Forelimb muscle (tissue), 1 donor: Measurements from ENCODE around the gene TNK2. TPM values are rescaled to one million over a fixed set of nuclear protein-coding genes. Genes with fewer than 3 reads are reported as not detected.
A peak's percentile ranks its signal among the peaks of the same experiment; 100 is the strongest.
"Not testable (repeated sequence)": the region's sequence is repeated elsewhere in the genome, so short reads cannot be mapped to it uniquely, and the experiment has no call there.

Experiments used
- DNase-seq: peaks from one replicate; pipeline ENCODE4 v3.0.0-alpha.2; 2013; ENCODE audit warnings: low read depth
- polyA plus RNA-seq: library from polyadenylated mRNA; unstranded; fragments of 120-200 nt; gene quantifications from one replicate; pipeline ENCODE4 v1.2.1, GENCODE V29; 2013; ENCODE audit not compliant: insufficient read length

TNK2 gene
- polyA plus RNA-seq, 1 donor: 139 TPM

DNA sequence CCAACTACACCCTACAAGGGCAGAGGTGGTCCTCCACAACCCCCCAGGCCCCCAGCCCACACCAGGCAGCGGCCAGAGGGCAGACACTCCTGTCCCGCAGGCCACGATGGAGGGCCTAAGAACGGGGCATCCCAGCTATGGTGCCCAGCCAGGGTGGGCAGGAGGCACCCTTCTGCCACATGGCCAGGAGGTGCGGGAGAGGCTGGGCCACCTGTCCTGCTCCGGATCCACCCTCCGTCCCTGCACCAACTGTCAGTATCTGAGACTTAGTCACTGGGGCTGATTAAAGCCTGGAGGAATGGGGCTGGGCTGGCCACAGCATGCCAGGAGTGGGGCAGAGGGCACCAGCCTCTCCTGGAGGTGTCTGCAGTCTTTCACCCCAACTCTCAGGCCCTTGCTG is 37.9 kb downstream of the TNK2 start:
- no peak for DNase-seq

DNA sequence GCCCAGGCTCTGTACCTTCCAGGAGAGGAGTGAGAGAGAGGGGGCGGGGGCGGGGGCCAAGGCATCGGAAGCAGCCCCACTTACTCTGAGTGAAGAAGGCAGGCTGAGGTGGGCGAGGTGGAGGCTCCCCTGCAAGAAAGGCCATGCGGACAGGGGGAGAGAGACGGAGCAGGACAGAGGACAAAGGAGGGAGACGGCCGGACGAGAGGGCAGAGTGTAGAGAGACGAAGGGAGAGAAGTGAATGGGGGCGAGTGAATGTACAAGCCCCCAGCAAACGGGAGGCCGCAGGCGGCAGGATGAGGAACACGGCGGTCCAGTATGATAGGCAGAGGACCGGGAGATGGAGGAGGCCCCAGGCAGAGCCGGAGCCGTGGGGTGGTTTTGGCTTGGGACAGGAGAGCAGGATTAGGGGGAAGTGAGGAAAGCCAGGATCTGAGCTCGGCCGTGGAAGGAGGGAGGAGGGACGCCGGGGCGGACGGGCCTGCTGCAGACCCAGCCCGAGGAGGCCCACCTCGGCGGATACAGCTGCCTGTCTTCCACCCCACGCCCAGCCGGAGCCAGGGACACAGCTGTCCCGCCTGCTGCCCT is 38.8 kb downstream of the TNK2 start:
- no peak for DNase-seq

DNA sequence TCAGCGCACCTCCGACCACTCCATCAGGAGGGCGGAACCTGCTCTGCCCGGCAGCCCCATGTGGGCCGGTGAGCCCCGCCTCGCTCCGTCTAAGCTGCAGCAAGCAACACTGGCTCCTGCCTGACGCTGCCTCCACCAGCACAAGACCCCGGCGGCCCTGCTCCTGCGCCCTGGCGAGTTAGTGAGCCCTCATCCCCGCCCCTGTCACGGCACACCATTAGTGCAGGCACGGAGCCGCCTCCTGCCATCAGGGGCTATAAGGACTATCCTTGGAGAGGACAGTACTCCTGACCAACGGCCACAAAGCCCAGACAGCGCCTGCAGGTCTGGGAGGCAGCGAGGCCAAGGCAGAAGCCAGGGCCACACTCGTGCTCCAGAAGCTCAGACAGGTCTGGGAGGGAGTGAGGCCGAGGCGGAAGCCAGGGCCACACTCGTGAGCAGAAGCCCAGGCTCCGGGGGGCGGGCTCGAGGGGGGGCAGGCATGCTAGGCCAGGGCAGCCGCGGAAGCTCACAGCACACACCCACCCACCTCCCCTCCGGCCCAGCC is 39.4 kb downstream of the TNK2 start:
- no peak for DNase-seq

DNA sequence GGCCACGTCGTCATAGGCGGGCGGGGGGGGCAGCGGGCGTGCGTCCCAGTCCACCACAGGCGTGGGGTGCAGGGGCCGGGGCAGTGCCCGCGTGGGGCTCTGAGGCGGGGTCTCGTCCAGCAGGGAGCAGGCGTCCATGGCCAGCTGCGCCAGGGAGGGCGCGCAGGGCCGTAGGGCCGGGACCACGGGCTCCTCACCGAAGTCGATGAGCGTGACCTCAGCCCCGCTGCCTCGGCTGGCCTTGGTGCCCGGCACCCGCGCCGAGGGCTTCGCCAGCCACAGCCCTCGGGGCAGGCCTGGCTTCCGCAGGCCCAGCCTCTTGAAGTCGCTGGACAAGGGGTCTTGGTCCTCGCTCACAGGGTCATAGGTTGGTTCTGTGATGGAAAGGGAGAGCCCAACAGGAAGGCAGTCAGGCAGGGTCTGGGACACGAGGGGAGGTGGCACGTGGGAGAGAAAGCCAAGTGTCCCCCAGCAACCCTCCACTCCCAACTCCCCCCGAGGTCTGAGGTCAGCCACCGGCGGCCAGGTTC is 40.0 kb downstream of the TNK2 start:
- DNase-seq: no peak

DNA sequence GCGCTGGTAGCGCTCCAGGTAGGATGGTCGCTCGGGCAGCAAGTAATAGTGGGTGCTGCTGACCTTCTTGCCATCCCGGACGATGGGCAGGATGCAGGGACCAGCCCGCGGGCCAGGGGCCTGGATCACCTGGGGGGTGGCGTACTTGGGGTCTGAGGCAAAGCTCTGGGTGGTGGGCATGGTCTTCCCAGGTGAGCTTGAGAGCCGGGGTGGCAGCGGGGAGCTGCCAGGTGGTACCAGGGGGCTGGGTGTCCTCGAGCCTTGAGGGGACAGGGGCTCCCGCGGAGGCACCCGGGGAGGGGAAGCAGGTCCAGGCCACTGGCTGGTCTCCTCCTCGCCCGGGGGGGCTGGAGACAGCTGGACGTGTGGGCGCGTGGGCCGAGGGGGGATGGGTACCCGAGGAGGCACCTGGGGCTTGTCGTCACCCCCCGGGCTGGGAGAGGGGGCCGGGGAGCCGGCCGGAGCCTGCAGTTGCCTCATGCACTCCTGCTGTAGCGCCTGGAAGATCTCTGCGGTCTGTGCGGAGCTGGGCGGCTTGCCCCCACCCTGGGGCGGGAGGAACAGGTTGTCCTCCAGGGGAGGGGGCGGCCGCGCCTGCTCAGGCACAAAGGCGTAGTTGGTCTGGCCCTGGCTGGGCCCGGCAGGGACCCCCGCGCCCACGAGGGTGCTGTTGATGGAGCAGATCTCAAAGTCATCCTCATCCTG is 40.6 kb downstream of the TNK2 start:
- no peak for DNase-seq

DNA sequence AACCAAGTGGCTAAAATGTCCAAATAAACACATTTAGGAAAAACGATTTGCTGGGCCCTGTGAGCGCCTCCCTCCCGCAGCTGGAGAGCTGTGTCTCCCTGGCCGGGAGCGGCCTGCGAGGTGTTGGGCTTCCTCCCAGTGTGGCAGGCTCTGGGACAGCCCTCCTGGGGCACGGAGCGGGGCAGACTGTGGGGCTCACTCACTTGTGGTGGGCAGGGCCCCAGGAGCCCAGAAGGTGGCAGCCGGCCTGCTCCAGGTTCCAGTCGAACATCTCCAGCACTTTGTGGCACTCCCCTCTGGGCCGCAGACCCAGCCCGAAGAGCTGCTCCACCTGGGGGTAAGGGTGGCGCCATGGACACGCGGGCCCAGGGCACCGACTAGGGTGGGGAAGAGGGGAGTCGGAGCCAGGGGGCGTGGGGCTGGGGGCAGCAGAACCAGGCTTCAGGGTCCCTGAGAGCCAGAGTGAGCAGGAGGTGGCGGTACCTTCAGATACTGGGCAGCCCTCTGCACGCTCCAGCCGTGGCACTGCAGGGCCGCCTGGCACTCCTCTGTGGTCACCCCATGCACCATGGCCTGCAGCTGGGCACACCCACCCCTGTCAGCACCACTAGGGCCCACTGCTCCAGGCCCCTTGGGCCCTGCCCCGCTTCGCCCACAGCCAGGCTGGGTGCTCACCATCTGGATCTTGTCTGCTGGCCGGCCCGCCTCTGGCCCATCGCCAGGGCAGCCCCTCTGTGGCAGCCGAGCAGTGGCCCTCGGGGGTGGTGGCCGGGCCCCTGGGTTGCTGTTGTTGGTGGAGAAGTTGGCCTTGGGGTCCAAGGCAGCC is 41.5 kb downstream of the TNK2 start:
- DNase-seq: no peak

DNA sequence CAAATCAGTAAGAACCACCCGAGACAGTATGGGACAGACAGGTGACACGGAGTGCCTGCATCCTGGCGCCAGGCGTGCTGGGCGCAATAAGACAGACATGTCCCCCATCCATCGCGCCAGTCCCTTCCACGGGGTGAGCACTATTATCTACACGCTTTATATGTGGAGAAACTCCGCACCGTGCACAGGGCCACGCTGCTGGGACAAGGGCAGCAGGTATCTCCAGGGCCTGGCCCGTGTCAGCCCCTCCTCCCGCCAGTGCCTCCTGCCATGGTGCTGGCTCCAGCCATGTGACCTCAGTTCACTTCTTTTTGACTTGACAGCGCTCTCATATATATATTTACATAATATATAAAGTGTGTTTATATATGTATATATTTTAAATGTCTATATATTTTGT is 42.6 kb downstream of the TNK2 start:
- no peak for DNase-seq

DNA sequence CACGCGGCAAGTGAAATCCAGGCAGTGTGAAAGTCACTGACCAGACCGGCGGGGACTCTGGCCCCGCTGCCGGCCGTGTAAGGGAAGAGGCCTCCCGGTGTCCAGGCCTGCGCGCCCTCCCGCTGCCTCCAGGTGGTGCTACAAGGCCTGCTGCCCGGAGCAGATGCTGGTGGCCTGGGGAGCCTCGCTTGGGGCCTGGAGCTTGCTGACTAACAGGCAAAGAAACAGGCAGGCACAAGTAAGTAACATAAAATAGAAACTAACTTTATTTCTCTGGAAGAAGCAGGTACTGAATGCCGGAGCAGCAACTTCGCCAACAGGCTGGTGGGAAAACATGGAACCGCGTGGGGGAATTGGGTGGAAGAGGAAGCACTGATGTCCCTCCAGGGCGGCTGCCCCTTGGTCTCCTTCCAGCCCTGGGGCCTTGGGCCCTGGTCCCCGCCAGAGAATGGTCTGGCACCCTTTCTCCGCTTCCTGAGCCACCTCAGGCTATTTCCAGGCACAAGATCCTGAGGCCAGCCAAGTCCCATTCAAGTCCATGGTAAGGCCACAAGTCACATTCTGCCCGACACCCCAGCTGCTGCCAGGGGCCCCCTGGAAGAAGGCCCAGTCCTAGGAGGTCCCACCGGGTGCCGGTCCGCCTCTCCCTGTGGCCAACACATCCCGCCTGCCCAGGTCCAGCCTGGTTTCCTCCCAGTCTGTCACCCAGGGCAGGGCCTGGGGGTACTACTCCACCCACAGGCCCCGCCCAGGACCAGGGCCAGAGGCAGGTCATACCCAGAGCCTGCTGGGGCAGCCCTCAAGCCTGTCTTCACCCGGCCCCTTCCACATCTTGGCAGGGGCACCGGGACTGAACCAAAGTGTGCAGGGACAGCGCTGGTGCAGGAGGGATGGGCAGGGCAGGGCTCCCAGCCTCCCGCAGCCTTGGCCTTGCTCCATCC is 45.0 kb downstream of the TNK2 start:
- DNase-seq: peak; percentile 43

DNA sequence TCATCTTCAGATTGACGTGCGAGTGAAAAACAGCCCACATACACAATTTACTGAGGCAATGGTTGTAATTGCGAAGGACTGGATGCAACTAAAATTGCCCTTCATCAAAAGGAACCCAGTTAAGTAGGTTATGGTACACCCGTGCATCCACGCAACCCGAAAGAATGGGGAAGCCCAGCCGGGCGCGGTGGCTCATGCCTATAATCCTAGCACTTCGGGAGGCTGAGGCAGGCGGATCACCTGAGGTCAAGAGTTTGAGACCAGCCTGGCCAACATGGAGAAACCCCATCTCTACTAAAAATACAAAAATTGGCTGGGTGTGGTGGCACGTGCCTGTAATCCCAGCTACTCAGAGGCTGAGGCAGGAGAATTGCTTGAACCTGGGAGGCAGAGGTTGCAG is 46.0 kb downstream of the TNK2 start:
- DNase-seq: not testable (repeated sequence)

DNA sequence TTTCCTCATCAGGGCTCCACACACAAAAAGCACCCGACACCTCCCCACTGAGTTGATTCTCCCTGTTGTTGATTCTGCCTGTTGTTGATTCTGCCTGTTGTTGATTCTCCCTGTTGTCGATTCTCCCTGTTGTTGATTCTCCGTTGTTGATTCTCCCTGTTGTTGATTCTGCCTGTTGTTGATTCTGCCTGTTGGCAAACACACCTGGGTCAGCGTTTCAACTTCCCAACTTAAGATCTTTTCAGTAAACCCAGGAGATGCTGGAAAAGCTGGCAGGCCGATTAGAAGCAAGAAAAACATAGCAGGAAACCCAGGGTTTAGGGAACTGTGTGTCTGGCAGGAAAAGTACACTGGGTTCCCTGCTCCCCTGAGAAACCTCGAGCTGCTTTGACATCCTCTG is 47.9 kb downstream of the TNK2 start:
- DNase-seq: no peak

DNA sequence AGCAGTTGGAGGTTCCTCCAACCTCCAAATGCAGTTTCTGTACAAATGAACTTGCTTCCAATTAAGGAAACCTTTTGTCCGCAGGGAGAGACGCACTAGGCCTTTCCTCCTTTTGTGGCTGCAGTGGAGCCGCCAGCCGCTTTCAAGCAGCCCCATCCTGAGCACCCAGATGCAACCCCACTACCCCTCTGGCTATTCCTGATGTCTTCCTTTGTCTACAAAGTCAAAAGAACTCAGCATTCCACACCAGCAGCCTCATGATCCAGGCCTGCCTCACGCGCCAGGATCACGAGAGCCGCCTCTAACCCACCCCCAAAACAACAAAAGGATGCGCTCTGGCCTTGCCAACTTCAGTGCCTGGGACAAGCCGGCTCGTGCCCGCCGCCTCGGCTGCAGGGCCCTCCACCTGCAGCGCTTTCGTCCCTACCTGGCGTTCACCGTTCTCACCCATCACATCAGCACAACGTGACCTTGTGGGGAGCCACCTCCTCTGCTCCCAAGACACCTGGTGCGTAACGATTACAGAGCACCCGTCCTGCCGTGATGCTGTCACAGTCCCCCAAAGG is 48.4 kb downstream of the TNK2 start:
- no peak for DNase-seq

DNA sequence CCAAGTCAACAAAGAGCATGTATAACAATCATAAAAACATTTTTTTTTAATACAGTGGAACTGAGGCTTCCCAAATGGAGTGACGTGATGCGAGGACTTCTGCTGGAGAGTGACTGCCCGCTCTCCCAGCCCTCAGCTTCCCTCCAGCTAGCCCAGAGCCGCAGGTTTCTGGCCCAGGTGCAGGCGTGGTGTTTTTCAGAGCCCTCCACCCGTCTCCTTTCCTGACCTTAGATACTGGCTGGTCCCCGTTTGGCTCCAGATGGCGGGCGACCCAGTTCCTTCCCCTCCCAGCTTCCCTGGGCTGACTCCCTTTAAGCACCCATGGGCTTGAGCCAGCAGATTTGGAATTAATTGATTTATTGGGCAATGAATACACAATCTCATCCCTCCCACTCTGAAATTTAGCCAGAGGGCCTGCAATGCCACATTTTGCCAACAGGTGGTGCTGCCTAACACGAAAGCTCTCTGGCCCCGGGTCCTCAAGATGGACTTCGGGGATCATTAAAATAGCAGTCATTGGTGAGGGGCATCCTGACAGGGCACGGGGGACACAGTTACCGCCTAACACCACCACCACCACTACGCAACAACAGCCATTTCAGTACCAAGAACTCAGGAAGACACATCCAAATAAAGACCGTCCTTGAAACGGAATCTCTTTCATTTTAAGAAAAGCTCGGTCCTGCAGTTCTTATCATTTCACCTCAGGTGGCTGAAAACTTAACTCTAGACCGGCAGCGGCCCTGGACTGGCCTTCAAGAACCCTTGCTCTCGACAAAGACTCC is 49.1 kb downstream of the TNK2 start:
- peak; percentile 6 for DNase-seq

DNA sequence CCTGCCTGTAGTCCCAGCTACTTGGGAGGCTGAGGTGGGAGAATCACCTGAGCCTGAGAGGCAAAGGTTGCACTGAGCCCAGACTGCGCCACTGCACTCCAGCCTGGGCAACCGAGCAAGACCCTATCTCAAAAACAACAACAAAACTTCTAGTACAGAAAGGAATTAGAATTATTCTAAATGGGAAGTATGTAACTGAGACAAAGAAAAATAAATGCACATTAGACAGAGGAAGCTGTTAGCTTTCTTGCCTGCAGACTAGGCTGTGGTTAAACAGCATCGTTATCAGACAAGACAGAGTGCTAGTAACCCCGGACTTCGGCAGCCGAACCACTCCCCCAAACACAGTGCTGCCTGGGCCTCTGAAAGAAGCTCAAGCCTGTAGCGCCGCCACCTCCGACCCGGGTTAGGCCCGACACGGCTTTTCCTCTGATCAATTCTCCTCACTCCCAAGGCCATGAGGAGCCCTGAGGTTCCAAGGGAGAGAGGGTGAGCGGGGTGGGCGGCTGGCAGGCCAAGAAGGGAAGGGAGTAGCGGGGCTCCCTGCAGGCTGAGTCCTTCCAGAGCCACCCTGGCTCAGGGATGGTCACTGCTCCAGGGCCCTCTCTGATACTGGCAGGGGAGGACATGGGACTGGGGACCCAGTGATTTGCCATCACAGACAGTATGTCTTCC is 51.8 kb downstream of the TNK2 start:
- no peak for DNase-seq

DNA sequence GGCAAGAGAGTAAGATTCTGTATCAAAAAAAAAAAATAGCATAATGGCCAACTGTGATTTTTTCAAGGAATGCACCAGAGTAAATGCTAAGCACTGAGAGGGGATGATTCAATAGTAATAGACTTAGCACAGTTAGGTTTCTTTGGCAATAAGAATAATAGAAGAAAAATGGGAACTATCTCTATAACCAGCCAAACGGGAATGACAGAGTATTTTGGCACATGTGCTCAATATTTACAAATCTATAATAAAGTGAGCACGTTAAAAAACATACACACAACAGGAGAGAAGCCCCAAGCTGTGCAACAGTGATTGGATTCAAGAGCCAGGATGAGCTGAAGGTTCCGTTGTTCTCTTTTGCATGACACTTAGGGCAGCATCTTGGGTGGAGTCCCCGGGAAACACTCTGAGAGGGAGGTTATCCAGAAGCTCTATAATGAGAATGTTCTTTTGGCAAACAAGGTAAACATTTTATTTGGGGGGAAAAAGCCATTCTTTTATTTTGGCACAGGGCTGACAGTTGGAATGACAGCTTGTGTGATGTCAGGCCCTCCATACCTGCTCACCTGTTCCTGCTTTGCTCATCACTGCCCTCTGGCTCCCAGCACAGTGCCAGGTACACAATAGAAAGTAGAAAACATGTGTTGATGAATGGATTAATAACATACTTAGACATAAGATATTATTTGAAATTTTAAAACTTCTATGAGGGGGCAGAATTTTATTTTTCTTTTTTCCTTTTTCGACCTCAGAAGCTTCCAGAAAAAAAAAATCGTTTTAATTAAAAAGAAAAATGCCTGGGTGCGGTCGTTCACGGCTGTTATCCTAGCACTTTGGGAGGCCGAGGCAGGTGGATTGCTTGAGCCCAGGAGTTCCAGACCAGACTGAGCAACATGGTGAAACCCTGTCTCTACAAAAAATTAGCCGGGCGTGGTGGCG is 52.6 kb downstream of the TNK2 start:
- DNase-seq: no peak

DNA sequence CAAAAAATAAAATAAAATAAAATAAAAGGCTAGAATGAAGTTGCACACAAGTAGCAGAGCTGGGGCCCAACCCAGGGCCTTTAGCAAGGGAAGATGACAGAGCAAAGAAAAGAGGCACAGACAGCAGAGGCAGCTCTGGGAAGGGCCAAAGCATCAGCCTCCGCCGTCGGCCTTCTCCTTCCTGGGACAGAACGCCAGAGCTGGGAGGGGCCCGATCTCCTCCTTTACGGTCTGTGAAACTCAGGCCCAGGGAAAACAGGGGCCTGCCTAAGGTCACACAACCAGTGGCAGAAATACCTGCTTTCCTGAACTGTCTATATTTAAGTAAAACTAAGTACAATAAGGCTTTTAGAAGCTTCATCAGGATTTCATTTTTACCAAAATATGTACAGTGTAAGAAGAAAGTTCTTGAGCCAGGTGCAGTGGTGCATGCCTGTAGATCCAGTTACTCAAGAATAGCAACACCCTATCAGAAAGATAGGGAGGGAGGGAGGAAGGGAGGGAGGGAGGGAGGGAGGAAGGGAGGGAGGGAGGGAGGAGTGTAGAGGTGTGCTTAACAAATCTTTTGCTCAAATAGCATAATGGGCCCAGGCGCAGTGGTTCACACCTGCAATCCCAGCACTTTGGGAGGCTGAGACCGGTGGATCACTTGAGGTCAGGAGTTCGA is 53.6 kb downstream of the TNK2 start:
- DNase-seq: no peak

DNA sequence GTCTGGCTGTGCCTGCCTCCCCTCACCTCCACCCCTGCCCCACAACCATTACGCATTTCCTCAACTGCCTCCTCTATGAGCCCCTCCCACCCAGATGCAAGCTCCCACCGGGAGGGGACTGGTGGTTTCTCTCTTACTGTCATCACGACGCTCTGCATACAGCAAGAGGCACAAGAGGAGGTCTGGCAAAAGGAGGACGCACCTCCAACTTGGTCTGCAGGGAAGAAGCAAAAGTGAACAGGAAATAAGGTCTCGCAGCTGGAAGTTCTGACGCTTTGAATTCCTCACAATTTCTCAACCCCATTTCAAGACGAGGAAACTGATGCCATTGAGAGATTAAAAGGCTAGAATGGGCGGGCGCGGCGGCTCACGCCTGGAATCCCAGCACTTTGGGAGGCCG is 54.4 kb downstream of the TNK2 start:
- DNase-seq: no peak

DNA sequence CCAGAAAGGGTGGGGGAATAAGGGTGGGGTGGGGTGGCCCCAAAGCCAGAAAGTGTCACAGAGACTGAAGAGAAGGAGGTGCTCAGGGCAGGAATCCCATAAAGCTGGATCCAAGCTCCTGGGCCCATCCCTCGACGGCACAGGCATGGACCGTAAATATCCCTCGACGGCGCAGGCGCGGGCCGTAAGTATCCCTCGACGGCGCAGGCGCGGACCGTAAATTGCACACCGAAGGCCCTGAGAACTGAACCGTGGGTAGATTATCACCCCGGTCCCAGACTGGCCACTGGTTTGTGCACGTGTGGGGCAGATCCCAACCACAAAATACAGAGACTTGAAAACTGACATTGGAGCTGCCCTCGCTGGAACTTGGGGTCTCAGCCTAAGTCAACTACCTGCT is 55.3 kb downstream of the TNK2 start:
- DNase-seq: no peak
